Endodermal cell (in vitro differentiated cells): ENCODE measurements around the gene CLCF1. TPM values are rescaled to one million over a fixed set of nuclear protein-coding genes. Genes with fewer than 3 reads are reported as not detected.
A peak's percentile ranks its signal among the peaks of the same experiment; 100 is the strongest.

ENCODE experiments used
- DNase-seq: peaks from one replicate; pipeline ENCODE4 v3.0.0-alpha.2; 2017
- H3K27ac ChIP-seq: 2 replicates; pipeline ENCODE4 v1.5.1; 2013; ENCODE audit warnings: mild to moderate bottlenecking, low read depth, low read length, moderate library complexity
- H3K27me3 ChIP-seq: 2 replicates; pipeline ENCODE4 v1.6.1; 2013; ENCODE audit warnings: mild to moderate bottlenecking, low read length, moderate library complexity; ENCODE audit not compliant: insufficient read depth, control insufficient read depth, poor library complexity, severe bottlenecking
- H3K36me3 ChIP-seq: 2 replicates; pipeline ENCODE4 v1.7.0; 2013; ENCODE audit warnings: mild to moderate bottlenecking, low read length, moderate library complexity; ENCODE audit not compliant: control insufficient read depth, insufficient read depth
- H3K4me1 ChIP-seq: one replicate; pipeline ENCODE4 v1.7.0; 2013; ENCODE audit warnings: low read length; ENCODE audit not compliant: control insufficient read depth, insufficient read depth
- H3K4me3 ChIP-seq: 2 replicates; pipeline ENCODE4 v1.5.1; 2013; ENCODE audit warnings: mild to moderate bottlenecking, low read length, moderate library complexity
- H3K9ac ChIP-seq: 2 replicates; pipeline ENCODE4 v1.6.1; 2013; ENCODE audit warnings: mild to moderate bottlenecking, low read length, moderate library complexity; ENCODE audit not compliant: poor library complexity, severe bottlenecking; ENCODE audit errors: extremely low read depth
- H3K9me3 ChIP-seq: 2 replicates; pipeline ENCODE4 v1.6.1; 2013; ENCODE audit warnings: mild to moderate bottlenecking, low read length, moderate library complexity; ENCODE audit not compliant: control insufficient read depth
- H3K27ac Mint-ChIP-seq: 2 replicates; pipeline ENCODE4 v1.8.0; 2020; ENCODE audit warnings: mixed read lengths
- H3K27me3 Mint-ChIP-seq: 2 replicates; pipeline ENCODE4 v1.8.0; 2021; ENCODE audit warnings: mild to moderate bottlenecking, mixed read lengths; ENCODE audit not compliant: insufficient read depth
- H3K36me3 Mint-ChIP-seq: 2 replicates; pipeline ENCODE4 v1.8.0; 2020; ENCODE audit warnings: low read depth, mixed read lengths
- H3K4me1 Mint-ChIP-seq: 2 replicates; pipeline ENCODE4 v1.8.0; 2020; ENCODE audit warnings: mixed read lengths
- H3K4me3 Mint-ChIP-seq: 2 replicates; pipeline ENCODE4 v1.8.0; 2020; ENCODE audit warnings: mild to moderate bottlenecking, moderate library complexity, mixed read lengths
- H3K9me3 Mint-ChIP-seq: 2 replicates; pipeline ENCODE4 v1.8.0; 2020; ENCODE audit warnings: mild to moderate bottlenecking, mixed read lengths
- CTCF ChIP-seq: fragments of 200-600 bp; sonication (generic); conservative IDR thresholded peaks from 2 replicates; pipeline ENCODE4 v1.5.0; 2021; ENCODE audit warnings: antibody characterized with exemption, mild to moderate bottlenecking
- WGBS, 2 experiments: methylation state at CpG; one replicate each; pipeline versions ENCODE4 v1.1.5 to v1.1.7; 2013; ENCODE audit warnings: missing lambda C conversion rate in 2 of 2, mixed read lengths in 1 of 2; ENCODE audit not compliant: insufficient coverage in 1 of 2, insufficient read length in 1 of 2; 5-methylcytosine and 5-hydroxymethylcytosine counted together
- total RNA-seq, 2 donors: library from RNA; stranded (reverse); fragmentation: NEBNext Ultra II Directional in 1 of 2; extraction: Animal tissue kit (Norgen Biotek cat#: 25700) in 1 of 2; gene quantifications; 2 replicates in 1 of 2; 3 replicates in 1 of 2; pipeline ENCODE4 v1.2.1, GENCODE V29; 2021

CLCF1 gene
- total RNA-seq, 2 donors from 2014 or later = 3.6 to 4.8 TPM

GRCh38 chr11:67376063-67376820 lies 2.8 kb upstream of the CLCF1 start:
- 44 to 62% methylated on average over 4 to 7 of the region's 7 CpGs for WGBS, 2 experiments
- no peak overlapping the region for H3K27ac Mint-ChIP-seq
- no peak for TF ChIP-seq CTCF
- Histone ChIP-seq H3K9ac (no peak overlapping the region), H3K9me3 (no peaks in the 10 kb centered on the region), H3K27ac (no peak overlapping the region), H3K36me3 (no peaks in the 10 kb centered on the region), H3K4me1 (peaks cover 24% of the 10 kb centered on the region), H3K4me3 (peak overlapping the region; percentile 56), H3K27me3 (no peaks in the 10 kb centered on the region)
- no peaks in the 10 kb centered on the region for H3K9me3 Mint-ChIP-seq
- peaks cover 30% of the 10 kb centered on the region for H3K4me1 Mint-ChIP-seq
- no peaks in the 10 kb centered on the region for H3K36me3 Mint-ChIP-seq
- peak; percentile 53 for DNase-seq
- H3K4me3 Mint-ChIP-seq = peak overlapping the region; percentile 41
- H3K27me3 Mint-ChIP-seq = peaks cover 57% of the 10 kb centered on the region

GRCh38 chr11:67375320-67376055 lies 2.1 kb upstream of the CLCF1 start:
- H3K4me1 Mint-ChIP-seq = peaks cover 37% of the 10 kb centered on the region
- Histone ChIP-seq H3K36me3 (no peaks in the 10 kb centered on the region), H3K27me3 (no peaks in the 10 kb centered on the region), H3K4me1 (peaks cover 30% of the 10 kb centered on the region), H3K27ac (no peak overlapping the region), H3K4me3 (peak overlapping the region; percentile 56), H3K9ac (no peak overlapping the region), H3K9me3 (no peaks in the 10 kb centered on the region)
- no peak for TF ChIP-seq CTCF
- H3K27me3 Mint-ChIP-seq = peaks cover 53% of the 10 kb centered on the region
- no peaks in the 10 kb centered on the region for H3K36me3 Mint-ChIP-seq
- H3K9me3 Mint-ChIP-seq = no peaks in the 10 kb centered on the region
- DNase-seq = peak; percentile 85
- H3K27ac Mint-ChIP-seq = no peak overlapping the region
- WGBS, 2 experiments = 15 to 16% methylated on average over 4 to 13 of the region's 15 CpGs
- peak overlapping the region; percentile 41 for H3K4me3 Mint-ChIP-seq

DNA sequence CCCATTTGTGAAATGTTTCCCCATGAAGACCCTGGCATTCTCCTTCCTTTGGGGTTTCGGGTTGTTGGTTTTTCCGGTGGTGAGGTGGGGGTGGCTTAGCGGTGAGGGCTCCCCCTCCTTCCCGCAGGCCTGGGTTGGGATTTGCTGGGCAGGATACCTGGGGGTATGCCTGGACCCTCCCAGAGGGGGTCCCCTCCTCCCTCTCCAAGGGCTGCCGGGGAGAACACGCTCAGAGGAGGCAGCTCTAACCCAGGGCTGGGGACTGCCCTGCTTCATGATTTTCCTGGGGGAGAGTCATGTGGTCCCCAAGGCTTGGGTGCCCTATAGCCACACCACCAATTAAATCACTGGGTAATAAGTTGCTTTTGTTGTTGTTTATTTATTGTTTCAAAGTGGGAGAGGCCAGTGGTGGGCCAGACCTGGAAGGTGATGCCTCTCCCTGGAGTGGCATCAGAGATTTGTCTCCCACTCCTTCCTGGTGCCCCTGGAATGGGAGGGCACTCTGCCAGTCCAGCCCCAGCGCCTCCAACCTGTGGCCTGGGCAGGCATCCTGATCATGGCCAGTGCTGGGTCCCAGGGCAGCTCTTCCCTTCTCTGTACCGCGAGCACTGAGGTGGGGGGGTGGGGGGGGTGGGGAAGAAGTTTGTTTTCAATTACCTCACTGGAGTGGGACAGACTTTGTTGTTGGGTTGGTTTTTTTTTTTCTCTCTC lies 1.3 kb upstream of the CLCF1 start:
- 33% methylated on average over 5 of the region's 9 CpGs; no CpG with 5 or more reads in 1 of the 2 experiments for WGBS, 2 experiments
- H3K4me1 ChIP-seq = peaks cover 30% of the 10 kb centered on the region
- H3K4me3 Mint-ChIP-seq = peak overlapping the region; percentile 76
- no peak overlapping the region for H3K27ac ChIP-seq
- H3K36me3 ChIP-seq = no peaks in the 10 kb centered on the region
- H3K9ac ChIP-seq = peak overlapping the region; percentile 69
- DNase-seq = peak; percentile 65
- no peaks in the 10 kb centered on the region for H3K27me3 ChIP-seq
- no peaks in the 10 kb centered on the region for H3K9me3 ChIP-seq
- peaks cover 43% of the 10 kb centered on the region for H3K4me1 Mint-ChIP-seq
- H3K27ac Mint-ChIP-seq = peak overlapping the region; percentile 92
- H3K4me3 ChIP-seq = peak overlapping the region; percentile 81
- peaks cover 57% of the 10 kb centered on the region for H3K27me3 Mint-ChIP-seq
- H3K36me3 Mint-ChIP-seq = no peaks in the 10 kb centered on the region
- TF ChIP-seq CTCF = no peak
- no peaks in the 10 kb centered on the region for H3K9me3 Mint-ChIP-seq
